ENCODE results near the gene ZNF521. TPM values are rescaled to one million over a fixed set of nuclear protein-coding genes. Genes with fewer than 3 reads are reported as not detected.

ZNF521 gene
- polyA plus RNA-seq, 3 donors: 0.07 to 0.20 TPM; not detected in 1

GRCh38 chr18:25137197-25137472 lies 214.8 kb downstream of the ZNF521 start:
- intact Hi-C loops (cut with micrococcal nuclease): no loop called here
- no peak overlapping the region for H3K4me2 ChIP-seq (replicated peaks; ENCODE audit: extremely low read depth, low read length, poor library complexity, severe bottlenecking)
- peaks cover 6% of the 10 kb centered on the region for H3K4me1 Mint-ChIP-seq
- H3K36me3 ChIP-seq (replicated peaks in 1 of 2; ENCODE audit: control insufficient read depth in 1 of 2, insufficient read depth in 2 of 2, low read length in 2 of 2): no peaks in the 10 kb centered on the region
- no peaks in the 10 kb centered on the region for H3K9me3 Mint-ChIP-seq
- no peak overlapping the region for H3K4me3 ChIP-seq (replicated peaks in 1 of 3; ENCODE audit: low read depth in 2 of 3, low read length in 3 of 3)
- no peaks in the 10 kb centered on the region for H3K36me3 Mint-ChIP-seq
- H2AFZ ChIP-seq (ENCODE audit: insufficient read depth, low read depth, low read length, poor library complexity, severe bottlenecking): no peak overlapping the region
- H3K9ac ChIP-seq (ENCODE audit: insufficient read depth, low read length, poor library complexity, severe bottlenecking): no peak overlapping the region
- peaks cover 0 to 3% (median 0%) of the 10 kb centered on the region in 3 donors for H3K27me3 Mint-ChIP-seq (ENCODE audit: low read depth in 3 of 3)
- no peaks in the 10 kb centered on the region for H3K4me1 ChIP-seq (ENCODE audit: control insufficient read depth in 1 of 2, insufficient read depth in 2 of 2, low read length in 2 of 2)
- no peaks in the 10 kb centered on the region for H3K27me3 ChIP-seq (ENCODE audit: control insufficient read depth in 2 of 2, insufficient read depth in 2 of 2, low read length in 2 of 2)
- H3K4me3 Mint-ChIP-seq: no peak overlapping the region
- DNase-seq: no peak
- no peaks in the 10 kb centered on the region for H3K9me3 ChIP-seq (replicated peaks in 1 of 2; ENCODE audit: control insufficient read depth in 1 of 2, insufficient read depth in 1 of 2, low read length in 2 of 2)
- H3K27ac ChIP-seq (ENCODE audit: low read depth in 1 of 2, low read length in 2 of 2): no peak overlapping the region
- H4K20me1 ChIP-seq (ENCODE audit: insufficient read depth, low read length): no peaks in the 10 kb centered on the region
- WGBS (ENCODE audit: insufficient coverage): 100% methylated on average over 3 of the region's 4 CpGs
- H3K27ac Mint-ChIP-seq: no peak overlapping the region
- no peaks in the 10 kb centered on the region for H3K79me2 ChIP-seq (ENCODE audit: insufficient read depth, low read length)
- TF ChIP-seq CTCF (IDR thresholded peaks at IDR 0.05): no peak

GRCh38 chr18:25136416-25137196 lies 215.4 kb downstream of the ZNF521 start:
- Mint-ChIP-seq H3K9me3 (no peaks in the 10 kb centered on the region), H3K4me1 (peaks cover 6% of the 10 kb centered on the region), H3K27me3 (ENCODE audit: low read depth in 3 of 3) (peaks cover 0 to 3% (median 0%) of the 10 kb centered on the region in 3 donors), H3K4me3 (no peak overlapping the region), H3K27ac (no peak overlapping the region), H3K36me3 (no peaks in the 10 kb centered on the region)
- Histone ChIP-seq H2AFZ (ENCODE audit: insufficient read depth, low read depth, low read length, poor library complexity, severe bottlenecking) (no peak overlapping the region), H4K20me1 (ENCODE audit: insufficient read depth, low read length) (no peaks in the 10 kb centered on the region), H3K79me2 (ENCODE audit: insufficient read depth, low read length) (no peaks in the 10 kb centered on the region), H3K9ac (ENCODE audit: insufficient read depth, low read length, poor library complexity, severe bottlenecking) (no peak overlapping the region), H3K27ac (ENCODE audit: low read depth in 1 of 2, low read length in 2 of 2) (no peak overlapping the region), H3K9me3 (replicated peaks in 1 of 2; ENCODE audit: control insufficient read depth in 1 of 2, insufficient read depth in 1 of 2, low read length in 2 of 2) (no peaks in the 10 kb centered on the region), H3K4me2 (replicated peaks; ENCODE audit: extremely low read depth, low read length, poor library complexity, severe bottlenecking) (no peak overlapping the region), H3K36me3 (replicated peaks in 1 of 2; ENCODE audit: control insufficient read depth in 1 of 2, insufficient read depth in 2 of 2, low read length in 2 of 2) (no peaks in the 10 kb centered on the region), H3K4me1 (ENCODE audit: control insufficient read depth in 1 of 2, insufficient read depth in 2 of 2, low read length in 2 of 2) (no peaks in the 10 kb centered on the region), H3K4me3 (replicated peaks in 1 of 3; ENCODE audit: low read depth in 2 of 3, low read length in 3 of 3) (no peak overlapping the region), H3K27me3 (ENCODE audit: control insufficient read depth in 2 of 2, insufficient read depth in 2 of 2, low read length in 2 of 2) (no peaks in the 10 kb centered on the region)
- WGBS (ENCODE audit: insufficient coverage): 100% methylated on average over 1 of the region's 9 CpGs
- intact Hi-C loops (cut with micrococcal nuclease): no loop called here
- DNase-seq: no peak
- TF ChIP-seq CTCF (IDR thresholded peaks at IDR 0.05): no peak

All from CD14-positive monocyte (primary cell).